Jurkat, Clone E6-1 (cell line): ENCODE results near the gene PRMT7.

Experiments used
- DNase-seq: peaks from one replicate; pipeline ENCODE4 v3.0.0-alpha.2; 2011; ENCODE audit warnings: low read depth, low spot score
- H3K4me3 ChIP-seq: 2 replicates; pipeline ENCODE4 v1.5.1; 2011; ENCODE audit warnings: mild to moderate bottlenecking, low read length, control low read depth, moderate library complexity

PRMT7 gene

DNA sequence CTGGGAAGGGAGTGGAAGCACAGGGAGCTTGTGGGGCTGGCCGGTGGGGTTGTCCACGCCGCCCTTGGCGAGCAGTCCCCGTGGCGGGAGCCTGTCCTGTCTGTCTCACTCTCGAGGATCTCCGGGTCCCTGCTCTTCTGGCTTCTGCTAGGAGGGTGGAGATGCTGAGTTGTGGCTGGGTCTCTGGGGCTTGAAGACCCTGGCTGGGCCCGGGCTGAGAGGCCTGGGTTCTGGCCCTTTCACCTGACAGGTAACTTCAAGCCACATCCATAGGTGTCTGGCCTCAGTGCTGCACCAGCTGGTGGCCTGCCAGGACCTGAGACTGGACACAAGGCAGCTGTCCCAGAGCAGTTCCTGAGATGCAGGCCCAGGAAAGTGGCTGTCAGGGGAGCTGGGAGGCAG lies 46.7 kb downstream of the PRMT7 start:
- no peak for DNase-seq
- H3K4me3 ChIP-seq, result no peak overlapping the region

DNA sequence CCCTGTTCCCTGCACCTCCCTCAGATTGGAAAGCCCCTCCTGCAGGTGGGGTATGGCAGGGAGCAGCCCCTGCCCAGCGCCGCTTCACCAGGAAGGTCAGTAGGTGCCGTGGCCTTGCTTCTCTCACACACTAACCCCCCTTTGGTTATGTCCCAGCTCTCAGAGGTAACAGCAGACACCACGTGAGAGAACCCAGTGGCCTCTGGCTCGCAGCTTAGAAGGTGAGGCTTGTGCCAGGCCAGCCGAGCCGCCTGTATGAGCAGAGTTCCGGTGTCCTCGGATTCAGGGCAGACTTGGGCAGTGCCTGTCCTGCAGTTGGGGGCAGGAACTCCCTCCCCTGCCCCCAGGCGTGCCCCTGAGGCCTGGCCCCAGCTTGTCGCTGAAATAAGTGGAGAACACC lies 47.1 kb downstream of the PRMT7 start:
- no peak overlapping the region for H3K4me3 ChIP-seq
- no peak for DNase-seq

DNA sequence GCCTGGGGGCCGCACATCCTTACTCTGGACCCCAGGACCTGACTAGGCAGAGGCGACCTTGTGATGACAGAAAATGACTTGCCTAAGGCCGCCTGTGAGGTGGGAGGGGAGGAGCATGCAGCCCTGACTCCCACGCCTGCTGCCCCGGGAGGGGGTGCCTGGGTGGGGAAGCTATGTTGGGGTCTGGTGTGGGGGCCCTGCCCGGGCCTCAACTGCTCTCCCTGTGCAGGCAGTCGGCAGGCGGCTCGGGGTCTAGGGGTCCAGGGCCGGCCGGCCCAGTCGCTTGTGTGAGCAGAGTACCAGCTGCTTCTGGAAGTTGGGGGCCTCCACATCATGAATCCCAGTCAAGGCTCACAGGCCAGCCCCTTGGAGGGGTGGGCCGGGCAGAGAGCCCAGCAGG lies 48.1 kb downstream of the PRMT7 start:
- no peak for DNase-seq

DNA sequence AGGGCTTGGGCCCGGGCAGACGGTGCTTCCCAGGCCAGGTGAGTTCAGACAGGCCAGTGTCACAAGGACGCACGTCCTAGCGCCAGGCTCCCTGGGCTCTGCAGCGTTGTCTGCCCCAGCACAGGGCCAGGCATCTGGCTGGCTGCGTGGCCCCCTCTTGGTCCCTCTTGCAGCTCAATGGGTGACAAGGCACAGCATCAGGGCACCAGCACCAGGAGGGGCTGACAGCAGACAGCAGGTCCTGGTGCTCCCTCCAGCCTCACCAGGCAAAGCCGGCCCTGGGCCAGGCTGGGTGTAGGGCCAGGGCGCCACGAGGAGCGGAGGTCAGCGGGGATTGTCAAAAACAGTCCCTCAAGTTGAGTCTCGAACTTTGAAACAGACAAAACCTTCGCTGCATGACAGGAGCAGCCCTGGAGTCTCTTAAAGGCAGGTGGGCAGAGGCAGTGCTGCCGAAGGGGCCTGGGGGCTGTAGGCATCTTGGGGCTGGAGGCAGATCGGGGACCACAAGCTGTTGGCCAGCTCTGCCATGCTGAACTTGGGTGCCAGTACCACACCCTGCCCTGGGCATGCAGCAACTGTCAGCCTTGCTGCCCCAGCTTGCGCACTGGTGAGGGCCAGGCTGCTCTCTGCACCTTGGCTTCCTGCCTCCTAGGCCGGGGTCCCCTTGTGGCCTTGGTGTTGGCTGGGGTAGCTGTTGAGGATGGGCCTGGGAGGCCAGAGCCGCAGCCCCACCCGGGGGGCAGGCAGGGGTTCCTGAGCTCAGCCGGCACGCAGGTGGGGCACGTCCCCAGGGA lies 48.8 kb downstream of the PRMT7 start:
- DNase-seq, result no peak
- H3K4me3 ChIP-seq, result no peak overlapping the region

More for the DNA sequence above, 48.1 kb downstream of the PRMT7 start:
- no peak overlapping the region for H3K4me3 ChIP-seq

DNA sequence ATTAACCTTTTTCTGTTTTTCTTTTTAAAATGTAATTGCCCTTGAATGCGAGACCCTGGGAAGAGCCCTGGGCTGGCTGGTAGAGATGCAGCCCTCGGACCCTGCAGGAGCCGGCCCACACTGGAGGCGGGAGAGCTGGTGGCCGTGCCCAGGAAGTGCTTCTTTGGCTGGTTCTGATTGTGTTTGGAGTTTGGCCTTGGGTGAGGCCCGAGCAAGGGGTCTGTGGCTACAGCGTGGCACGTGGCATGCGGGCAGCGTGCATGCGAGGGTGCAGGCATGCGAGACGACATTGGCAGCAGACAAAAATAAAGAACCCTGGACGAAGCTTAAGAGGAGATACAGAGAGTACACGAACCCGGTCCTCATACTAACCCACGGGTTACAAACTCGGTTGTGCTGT lies 49.7 kb downstream of the PRMT7 start:
- DNase-seq, result no peak
- no peak overlapping the region for H3K4me3 ChIP-seq

DNA sequence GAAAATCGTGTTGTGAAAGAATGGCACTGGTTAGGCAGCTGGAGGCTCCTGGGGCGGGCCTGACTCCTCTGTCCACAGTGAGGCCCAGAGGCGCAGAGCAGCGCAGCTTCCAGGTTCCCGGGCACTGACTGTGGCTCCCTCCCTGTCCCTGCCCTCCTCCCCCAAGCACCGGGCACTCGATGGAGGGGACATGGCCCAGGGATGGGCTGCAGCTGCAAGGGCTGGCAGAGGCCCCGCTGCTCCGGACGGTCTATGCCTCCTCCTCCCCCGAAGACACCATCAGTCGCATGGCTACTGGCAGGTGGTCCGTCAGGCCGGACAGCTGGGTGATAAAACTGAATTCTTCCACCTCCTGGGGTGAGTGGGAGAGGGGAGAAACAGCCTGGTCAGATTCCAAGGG lies 50.1 kb downstream of the PRMT7 start:
- no peak for DNase-seq
- no peak overlapping the region for H3K4me3 ChIP-seq

DNA sequence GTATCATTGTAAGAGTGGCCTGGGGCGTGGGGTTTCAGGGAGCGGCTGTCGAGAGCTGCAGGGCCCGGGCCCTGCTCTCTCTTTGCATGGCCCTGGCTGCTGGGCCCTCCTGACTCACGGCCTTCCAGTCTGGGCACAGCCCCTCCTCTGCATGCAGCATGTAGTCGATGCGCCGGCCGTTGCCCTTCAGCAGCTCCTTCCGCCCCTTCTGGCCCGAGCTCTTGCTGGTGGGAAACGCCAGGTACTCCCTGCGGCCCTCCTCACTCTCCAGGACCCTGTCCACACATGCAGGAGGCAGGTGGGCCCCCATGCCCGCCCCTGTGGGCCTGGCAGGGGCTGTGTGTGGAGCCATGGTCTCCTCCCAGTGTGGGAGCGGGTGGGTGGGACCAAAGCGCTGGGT lies 50.7 kb downstream of the PRMT7 start:
- DNase-seq, result no peak
- no peak overlapping the region for H3K4me3 ChIP-seq

DNA sequence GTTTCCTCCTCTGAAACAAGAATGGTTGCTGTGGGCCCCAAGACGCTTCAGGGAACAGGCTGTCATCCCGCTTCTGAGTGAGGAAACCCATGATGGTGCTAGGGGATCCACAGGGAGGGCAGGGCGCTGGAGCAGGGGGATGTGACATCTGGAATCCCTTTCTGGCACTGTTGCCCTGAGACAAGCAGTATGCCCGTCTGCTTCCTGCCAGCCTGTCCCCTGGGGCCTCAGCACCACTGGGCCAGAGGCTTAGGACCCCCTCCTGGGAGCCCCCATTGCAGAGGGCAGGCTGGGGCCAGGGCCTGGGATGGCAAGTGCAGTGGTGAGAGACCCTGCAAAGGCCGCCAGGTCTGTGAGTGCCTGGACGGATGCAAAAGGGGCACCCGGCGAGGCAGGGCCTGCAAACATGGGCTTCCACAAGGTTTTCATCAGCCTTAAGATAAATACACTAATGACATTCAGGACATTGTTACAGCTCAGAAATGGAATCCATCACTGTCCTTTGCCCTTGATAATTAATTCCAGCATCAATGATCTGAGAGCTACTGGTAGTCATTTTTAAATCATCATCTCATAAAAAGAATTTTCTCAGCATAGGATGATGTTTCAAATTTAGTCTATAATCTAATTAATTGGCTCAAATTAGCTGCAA lies 51.6 kb downstream of the PRMT7 start:
- no peak for DNase-seq
- no peak overlapping the region for H3K4me3 ChIP-seq

DNA sequence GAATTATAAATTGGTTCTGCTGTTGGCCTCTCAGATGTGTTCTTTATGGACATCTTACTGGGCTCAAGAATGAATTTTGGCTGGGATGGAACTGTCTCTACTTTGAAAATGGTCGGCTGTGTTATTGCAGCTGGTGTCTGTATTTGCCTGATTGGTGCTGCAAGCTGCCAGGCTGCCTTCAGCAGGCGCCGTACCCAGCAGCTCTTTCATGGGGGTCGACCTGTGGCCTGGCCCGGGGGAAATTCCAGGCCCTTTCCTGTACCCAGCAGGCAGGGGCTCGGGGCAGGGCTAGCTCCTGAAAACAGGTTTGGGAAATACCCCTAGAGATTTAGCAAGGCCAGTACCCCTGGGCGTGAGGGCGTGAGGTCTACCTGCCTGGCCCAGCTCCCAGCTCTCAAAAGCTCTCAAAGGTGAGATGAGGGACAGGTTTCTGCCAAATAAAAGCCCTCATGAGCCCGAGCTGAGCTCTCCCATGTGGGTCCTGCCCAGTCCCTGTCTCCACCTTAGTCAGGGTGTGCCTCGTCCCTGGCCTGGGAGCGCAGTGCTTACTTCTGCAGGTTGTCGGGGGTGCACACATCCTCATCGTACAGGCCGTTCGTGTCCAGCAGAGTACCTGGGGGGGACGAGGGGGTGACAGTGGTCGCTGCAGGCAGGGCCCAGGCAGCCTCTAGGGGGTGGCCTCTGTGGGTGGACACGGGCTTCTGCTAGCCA lies 52.3 kb downstream of the PRMT7 start:
- DNase-seq, result no peak
- no peak overlapping the region for H3K4me3 ChIP-seq

DNA sequence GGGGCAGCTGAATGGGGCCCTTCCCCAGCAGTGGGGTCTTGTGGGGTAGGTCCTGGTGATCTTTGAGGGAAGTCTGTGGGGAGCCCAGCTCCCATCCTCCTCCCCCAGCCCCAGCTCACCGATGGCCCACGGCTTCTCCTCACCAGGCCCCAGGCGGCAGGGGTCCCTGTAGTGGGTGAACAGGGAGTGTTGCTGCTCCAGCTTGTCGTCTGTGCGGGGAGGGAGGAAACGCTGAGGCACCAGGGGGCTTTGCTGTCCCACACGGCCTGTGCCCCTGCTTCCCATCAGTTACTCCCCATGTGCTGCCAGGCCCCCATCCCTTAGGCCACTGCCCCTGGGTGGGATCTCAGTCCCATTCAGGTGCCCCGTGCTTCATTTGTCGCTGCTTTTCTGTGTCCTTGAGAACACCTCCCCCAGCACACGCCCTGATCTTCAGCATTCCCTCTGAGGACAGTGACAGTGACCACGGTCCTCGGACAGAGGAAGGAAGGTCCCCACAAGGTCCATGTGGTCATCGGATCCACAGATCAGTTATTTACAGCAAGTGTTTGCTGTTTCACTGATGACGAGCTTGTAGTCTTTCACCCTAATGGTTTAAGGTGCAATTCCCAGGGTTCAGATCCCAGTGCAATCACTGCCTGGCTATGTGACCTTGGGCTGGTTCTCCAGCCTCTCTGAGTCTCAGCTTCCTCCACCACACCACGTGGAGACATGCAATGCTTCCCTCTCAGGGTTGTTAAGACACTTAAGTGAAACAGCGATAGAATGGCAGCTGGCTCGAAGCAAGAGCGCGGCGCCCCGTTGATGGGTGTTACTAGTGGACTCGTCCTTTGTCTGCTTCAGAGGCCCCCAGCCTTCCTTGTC lies 53.1 kb downstream of the PRMT7 start:
- no peak for DNase-seq
- H3K4me3 ChIP-seq, result no peak overlapping the region

DNA sequence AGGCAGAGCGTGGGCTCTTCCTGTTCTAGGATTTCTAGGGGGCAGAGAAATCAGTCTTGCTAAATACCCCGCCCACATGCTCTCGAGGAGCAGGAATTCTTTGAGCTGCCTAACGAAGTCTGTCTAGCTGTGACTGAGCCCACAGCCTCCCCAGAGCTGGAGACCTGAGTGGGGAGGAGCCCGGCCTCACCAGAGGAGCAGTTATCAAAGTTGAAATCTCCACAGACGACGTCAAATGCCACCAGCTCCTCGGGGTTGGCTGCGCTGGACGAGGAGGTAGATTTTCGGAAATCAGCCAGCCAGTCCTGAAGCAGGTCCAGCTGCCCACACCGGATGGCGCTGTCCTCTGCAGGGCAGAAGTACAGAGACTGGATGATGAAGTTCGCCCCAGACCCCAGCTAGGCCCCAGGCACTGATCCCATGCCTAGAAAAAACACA lies 53.8 kb downstream of the PRMT7 start:
- no peak overlapping the region for H3K4me3 ChIP-seq
- no peak for DNase-seq

DNA sequence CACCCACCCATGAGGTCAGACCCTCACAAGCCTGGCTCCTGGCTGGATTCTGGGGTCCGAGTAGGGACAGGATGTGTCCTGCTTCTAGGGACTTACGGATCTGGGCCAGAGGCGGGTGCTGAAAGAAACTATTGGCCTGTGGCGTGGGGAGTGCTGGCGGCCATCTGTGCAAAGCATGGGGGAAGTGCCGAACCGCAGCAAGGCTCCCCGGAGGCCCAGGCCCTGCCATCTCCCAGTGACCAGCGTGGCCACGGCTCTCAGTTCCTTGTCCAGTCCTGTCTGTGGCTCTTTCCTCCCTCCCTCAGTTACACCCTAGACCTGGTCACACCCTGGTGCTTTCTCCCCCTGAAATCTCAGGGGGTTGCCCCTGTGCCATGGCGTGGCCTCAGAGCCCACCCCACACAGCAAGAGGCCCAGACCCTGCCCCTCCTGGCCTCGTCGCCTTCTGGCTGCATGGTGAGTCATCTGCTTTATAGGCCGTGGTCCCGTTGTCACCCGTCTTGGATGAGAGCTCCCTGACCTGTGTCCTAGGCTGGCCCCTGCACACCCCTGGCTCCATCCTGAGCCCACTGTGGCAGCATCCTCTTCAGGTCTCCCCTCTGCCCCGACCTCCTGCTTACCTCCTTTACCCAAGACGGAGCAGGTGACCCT lies 54.5 kb downstream of the PRMT7 start:
- H3K4me3 ChIP-seq, result no peak overlapping the region
- no peak for DNase-seq

DNA sequence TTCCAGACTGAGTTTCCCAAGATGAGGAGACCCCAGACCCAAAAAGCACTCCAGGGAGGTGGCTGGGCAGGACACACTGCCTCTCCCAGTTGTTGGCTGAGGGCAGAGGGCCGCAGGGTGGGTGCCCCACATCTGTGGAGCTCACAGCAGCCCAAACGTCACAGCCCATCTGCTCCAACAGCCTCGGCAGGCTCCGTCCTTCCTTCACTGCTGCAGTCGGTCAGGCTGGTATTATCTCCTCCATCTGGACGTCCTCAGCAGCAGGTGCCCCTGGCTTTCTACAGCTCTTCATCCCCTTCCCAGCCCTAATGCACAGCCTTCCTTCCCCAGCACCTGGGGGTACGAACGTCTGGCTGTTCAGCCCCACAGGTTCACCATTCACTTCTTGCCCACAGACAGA lies 55.2 kb downstream of the PRMT7 start:
- H3K4me3 ChIP-seq, result no peak overlapping the region
- DNase-seq, result no peak

DNA sequence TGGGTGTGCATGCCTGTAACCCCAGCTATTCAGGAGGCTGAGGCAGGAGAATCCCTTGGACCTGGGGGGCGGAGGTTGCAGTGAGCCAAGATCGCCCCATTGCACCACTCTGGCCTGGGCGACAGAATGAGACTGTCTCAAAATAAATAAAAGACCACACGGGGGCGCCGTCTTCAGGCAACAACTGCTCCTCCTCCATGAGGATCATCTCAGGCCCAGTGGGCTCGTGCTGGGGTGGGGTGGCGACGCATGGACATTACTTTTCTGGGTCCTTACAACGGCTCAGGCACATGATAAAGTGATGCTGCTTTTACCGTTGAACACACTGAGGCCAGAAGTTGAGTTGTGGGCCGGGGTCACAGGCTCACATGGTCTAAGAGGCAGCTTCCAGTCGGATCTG lies 56.2 kb downstream of the PRMT7 start:
- H3K4me3 ChIP-seq, result no peak overlapping the region
- no peak for DNase-seq

DNA sequence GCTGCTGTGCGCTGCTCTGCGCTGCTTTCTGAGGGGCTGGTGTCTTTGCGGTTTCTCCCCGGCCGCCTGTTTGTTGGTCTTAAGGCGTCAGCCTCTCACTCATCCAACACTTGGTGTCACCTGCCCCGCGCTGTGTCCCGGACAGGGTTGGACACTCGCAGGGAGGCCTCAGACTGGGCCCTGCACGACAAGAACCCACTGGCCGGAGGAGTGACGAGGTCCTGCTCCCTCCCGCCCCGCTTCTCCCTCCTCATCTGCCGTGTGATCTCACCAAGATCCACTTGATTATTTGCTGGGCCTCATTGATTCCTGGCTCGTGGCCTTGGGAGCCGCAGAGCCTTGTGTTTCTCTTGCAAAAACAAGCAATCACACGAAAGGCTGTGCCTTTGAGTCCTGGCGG lies 56.6 kb downstream of the PRMT7 start:
- DNase-seq, result no peak
- H3K4me3 ChIP-seq, result no peak overlapping the region

DNA sequence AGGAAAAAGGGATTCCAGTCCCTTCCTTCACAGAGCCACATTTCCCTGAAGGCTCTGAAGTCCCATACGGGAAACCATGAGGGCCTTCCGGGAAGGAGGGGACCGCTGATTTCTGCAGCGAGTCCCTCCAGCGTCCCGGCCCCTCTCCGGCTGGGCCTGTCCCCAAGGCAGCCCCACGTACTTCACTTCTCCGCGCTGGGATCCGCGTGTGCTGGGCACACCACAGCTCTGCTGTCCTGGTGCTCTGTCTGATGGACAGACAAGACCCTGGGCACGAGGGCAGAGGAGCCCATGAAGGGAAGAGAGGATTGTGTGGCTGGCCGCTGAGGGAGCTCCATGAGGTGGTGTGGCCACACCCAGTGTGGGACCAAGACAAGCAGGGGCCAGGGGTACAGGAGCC lies 57.1 kb downstream of the PRMT7 start:
- DNase-seq, result no peak
- no peak overlapping the region for H3K4me3 ChIP-seq

DNA sequence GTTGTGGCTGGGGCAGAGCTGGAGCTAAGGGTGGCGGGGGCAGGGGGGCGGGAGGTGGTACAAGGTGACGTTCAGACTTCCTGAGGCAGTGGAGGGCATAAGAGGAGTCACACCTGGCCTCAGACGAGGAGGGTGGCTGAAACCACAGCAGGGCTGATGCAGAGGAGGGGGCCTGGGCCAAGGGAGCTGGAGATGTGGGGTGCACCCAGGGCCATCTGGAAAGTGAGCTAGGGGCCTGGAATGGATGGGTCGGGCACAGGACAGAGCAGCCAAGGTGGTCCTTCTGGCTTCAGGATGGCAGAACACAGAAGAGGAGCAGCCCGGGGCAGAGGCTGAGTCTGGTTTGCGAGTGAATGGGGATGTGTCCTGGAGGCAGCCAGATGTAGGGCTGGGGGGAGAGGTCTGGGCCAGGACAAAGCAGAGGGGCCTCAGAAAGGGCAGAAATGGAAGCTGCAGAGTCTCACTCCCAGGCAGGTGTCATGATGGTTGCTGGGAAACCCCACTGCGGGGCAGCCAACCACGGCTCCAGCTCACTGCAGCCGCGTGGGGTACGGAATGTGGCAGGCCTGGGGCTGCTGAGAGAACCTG lies 57.6 kb downstream of the PRMT7 start:
- H3K4me3 ChIP-seq, result no peak overlapping the region
- DNase-seq, result no peak

DNA sequence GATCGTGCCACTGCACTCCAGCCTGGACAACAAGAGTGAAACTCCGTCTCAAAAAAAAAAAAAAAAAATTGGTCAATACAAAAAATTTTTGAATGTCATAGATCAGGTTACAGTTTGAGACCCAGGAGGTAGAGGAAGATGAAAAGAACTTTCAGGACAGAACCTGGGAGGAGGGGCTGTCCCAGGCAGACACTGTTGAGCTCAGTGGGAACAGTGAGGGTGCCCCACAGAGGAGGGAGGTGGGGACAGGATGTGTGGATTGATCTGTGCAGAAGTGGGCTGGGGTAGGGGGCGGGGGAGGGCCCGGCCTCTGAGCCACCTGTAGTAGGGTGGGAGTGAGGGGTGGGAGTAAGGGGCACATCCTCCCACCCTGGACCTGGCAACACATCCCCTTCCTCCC lies 58.3 kb downstream of the PRMT7 start:
- DNase-seq, result no peak
- H3K4me3 ChIP-seq, result no peak overlapping the region
